HUES64 (cell line): Measurements from ENCODE around the gene RAMP3.

ENCODE experiments used
- H3K27ac ChIP-seq: 2 replicates; pipeline ENCODE4 v1.7.0; 2013; ENCODE audit warnings: low read depth, low read length, inconsistent platforms
- H3K27me3 ChIP-seq: 2 replicates; pipeline ENCODE4 v1.6.1; 2013; ENCODE audit warnings: mild to moderate bottlenecking, low read length; ENCODE audit not compliant: insufficient read depth
- H3K36me3 ChIP-seq: 2 replicates; pipeline ENCODE4 v1.6.1; 2013; ENCODE audit warnings: mild to moderate bottlenecking, low read length; ENCODE audit not compliant: insufficient read depth
- H3K4me1 ChIP-seq: 2 replicates; pipeline ENCODE4 v1.6.1; 2013; ENCODE audit warnings: mild to moderate bottlenecking, low read length, moderate library complexity; ENCODE audit not compliant: insufficient read depth
- H3K4me3 ChIP-seq: 2 replicates; pipeline ENCODE4 v1.5.1; 2013; ENCODE audit warnings: mild to moderate bottlenecking, low read length, moderate library complexity
- H3K9ac ChIP-seq: 2 replicates; pipeline ENCODE4 v1.6.1; 2013; ENCODE audit warnings: mild to moderate bottlenecking, low read depth, low read length
- H3K9me3 ChIP-seq: 2 replicates; pipeline ENCODE4 v1.6.1; 2013; ENCODE audit warnings: low read depth, low read length; ENCODE audit not compliant: insufficient read depth
- WGBS: fragments of 150-250, 120-280 bp; methylation state at CpG from one replicate; pipeline ENCODE4 v1.1.7; 2013; ENCODE audit warnings: missing lambda C conversion rate; 5-methylcytosine and 5-hydroxymethylcytosine counted together

The RAMP3 gene

DNA sequence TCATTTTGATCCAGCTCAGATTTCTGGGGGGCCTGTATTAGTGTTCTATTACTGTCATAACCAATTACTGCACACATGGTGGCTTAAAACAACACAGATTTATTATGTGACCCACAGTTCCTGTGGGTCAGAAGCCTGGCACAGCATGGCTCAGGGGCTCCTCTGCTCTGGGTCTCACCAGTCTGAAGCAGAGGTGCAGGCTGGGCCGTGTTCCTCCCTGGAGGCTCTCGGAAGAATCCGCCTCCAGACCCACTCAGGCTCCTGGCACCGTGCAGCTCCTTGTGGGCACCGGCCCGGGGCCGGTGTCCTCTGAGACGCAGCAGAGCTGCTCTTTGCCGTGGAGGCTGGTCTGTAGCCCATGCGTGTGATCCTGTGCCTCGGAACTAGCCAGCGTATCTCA is 61.5 kb downstream of the RAMP3 start:
- Histone ChIP-seq H3K36me3 (no peaks in the 10 kb centered on the region), H3K4me1 (no peaks in the 10 kb centered on the region), H3K27me3 (no peaks in the 10 kb centered on the region), H3K9ac (no peak overlapping the region), H3K4me3 (no peak overlapping the region), H3K27ac (no peak overlapping the region), H3K9me3 (no peaks in the 10 kb centered on the region)
- WGBS = 93% methylated on average over 12 of the region's 12 CpGs

GRCh38 chr7:45219801-45220435 is 62.3 kb downstream of the RAMP3 start:
- no peaks in the 10 kb centered on the region for H3K27me3 ChIP-seq
- H3K4me3 ChIP-seq = no peak overlapping the region
- WGBS = 78% methylated on average over 8 of the region's 8 CpGs

DNA sequence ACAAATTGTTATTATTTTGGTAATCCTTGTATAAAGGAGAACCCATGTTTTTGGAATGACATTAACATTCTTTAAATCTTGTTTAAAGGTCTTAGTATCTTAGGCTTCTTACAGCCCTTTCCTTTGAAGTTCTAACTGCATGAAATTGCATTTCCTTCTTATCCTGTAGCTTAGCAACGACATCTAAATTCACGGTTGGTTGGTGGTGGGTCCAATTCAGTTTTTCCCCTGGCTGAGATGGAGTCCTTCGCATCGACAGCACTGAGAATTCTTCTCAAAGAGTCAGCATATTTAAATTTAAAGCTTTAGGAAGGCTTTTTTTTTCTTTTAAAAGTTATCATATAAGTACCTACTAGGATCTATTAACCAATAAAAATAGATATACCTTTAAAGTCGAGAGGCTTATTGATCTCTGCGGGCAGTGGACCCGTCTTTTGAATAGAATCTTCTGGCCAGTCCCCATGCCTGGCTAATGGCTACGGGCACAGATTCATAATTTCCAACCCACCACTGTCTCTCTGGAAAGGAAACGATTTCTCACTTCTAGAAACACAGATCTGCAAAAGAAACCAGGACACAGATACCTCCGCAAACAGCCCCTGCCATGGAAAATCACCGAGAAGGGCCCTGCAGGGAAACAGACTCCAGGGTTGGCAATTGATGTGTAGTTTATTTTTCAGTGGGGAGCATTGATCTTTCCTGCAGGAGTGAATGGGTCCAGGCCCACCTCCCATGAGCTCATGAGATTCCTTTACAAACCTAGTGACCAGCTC is 63.4 kb downstream of the RAMP3 start:
- Histone ChIP-seq H3K27me3 (no peaks in the 10 kb centered on the region), H3K9ac (no peak overlapping the region), H3K36me3 (no peaks in the 10 kb centered on the region), H3K27ac (no peak overlapping the region), H3K4me3 (no peak overlapping the region), H3K4me1 (no peaks in the 10 kb centered on the region), H3K9me3 (no peaks in the 10 kb centered on the region)
- WGBS = 85% methylated on average over 9 of the region's 11 CpGs

More at GRCh38 chr7:45219801-45220435, 62.3 kb downstream of the RAMP3 start:
- Histone ChIP-seq H3K4me1 (no peaks in the 10 kb centered on the region), H3K9me3 (no peaks in the 10 kb centered on the region), H3K9ac (no peak overlapping the region), H3K27ac (no peak overlapping the region), H3K36me3 (no peaks in the 10 kb centered on the region)

GRCh38 chr7:45221896-45222604 is 64.5 kb downstream of the RAMP3 start:
- WGBS = 92% methylated on average over 7 of the region's 7 CpGs
- no peak overlapping the region for H3K4me3 ChIP-seq
- H3K9me3 ChIP-seq = no peaks in the 10 kb centered on the region
- H3K27me3 ChIP-seq = no peaks in the 10 kb centered on the region
- no peak overlapping the region for H3K27ac ChIP-seq
- no peak overlapping the region for H3K9ac ChIP-seq
- H3K4me1 ChIP-seq = no peaks in the 10 kb centered on the region
- H3K36me3 ChIP-seq = no peaks in the 10 kb centered on the region

DNA sequence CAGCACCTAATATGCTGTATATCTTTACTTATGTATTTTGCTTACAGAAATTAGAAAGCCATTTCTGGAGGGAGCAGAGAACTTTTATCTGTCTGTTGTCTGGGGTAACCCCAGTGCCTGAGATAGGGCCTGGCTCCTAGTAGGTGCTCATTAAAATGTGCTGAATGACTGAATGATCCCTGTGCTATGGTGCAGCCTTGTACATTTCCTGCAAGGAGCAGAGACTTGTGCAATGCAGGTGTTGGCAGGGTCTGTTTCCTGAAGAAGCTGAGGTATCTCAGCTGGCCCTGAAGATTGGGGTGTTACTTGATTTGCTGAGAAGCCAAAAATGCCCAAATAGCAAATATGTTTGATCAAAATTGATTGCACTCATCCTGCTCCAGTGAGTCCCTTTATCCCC is 65.5 kb downstream of the RAMP3 start:
- no peaks in the 10 kb centered on the region for H3K4me1 ChIP-seq
- H3K9me3 ChIP-seq = no peaks in the 10 kb centered on the region
- no peak overlapping the region for H3K27ac ChIP-seq
- no peak overlapping the region for H3K9ac ChIP-seq
- no peak overlapping the region for H3K4me3 ChIP-seq
- no peaks in the 10 kb centered on the region for H3K36me3 ChIP-seq
- no peaks in the 10 kb centered on the region for H3K27me3 ChIP-seq

DNA sequence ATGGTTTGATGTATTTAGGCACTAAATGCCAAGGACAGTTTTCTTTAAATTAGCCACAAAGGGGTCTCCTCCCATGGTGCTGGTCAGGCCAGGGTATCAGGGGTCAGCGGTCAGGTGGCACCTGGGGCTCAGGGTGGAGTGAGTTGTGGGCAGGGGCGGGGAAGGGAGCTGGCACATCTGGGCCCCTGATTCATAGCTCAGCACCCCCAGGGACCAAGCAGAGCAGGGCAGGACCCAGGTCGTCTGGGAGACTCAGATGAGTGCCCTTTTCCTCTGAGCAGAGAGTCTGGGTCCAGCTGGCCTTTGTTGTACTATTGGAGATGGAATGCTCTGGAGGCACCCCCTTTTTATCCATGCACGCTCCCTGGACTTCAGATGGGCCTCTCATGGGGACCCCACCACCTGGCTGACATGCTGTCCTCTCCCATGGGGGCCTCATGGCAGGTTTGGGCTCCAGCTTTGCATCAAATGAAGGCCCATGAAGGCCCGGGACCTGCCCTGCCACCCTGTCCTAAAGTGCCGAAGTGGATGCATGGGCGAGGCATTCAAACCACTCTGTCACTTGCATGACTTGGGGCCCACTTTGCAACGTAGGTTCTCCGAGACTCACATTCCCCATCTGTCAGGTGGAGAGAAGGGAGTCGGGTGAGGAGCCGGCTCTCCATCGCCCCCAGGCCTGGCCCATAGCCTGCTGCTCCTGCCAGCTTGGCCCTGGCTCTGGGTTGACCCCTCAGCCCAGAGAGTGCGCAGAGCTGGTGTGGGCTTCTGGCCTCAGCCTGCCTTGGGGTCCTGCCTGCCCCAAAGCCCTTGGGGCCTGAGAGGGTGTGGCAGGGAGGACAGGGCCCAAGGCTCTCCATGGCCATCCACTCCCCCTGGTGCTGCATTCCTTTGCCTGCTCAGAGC is 66.4 kb downstream of the RAMP3 start:
- H3K27me3 ChIP-seq = no peaks in the 10 kb centered on the region
- 92% methylated on average over 13 of the region's 13 CpGs for WGBS
- no peak overlapping the region for H3K27ac ChIP-seq
- no peak overlapping the region for H3K9ac ChIP-seq
- H3K36me3 ChIP-seq = no peaks in the 10 kb centered on the region
- no peaks in the 10 kb centered on the region for H3K4me1 ChIP-seq
- no peaks in the 10 kb centered on the region for H3K9me3 ChIP-seq
- no peak overlapping the region for H3K4me3 ChIP-seq

GRCh38 chr7:45224832-45225231 is 67.2 kb downstream of the RAMP3 start:
- H3K9ac ChIP-seq = no peak overlapping the region

GRCh38 chr7:45225311-45225947 is 67.8 kb downstream of the RAMP3 start:
- Histone ChIP-seq H3K9ac (no peak overlapping the region), H3K4me1 (no peaks in the 10 kb centered on the region), H3K27me3 (no peaks in the 10 kb centered on the region), H3K9me3 (no peaks in the 10 kb centered on the region), H3K36me3 (no peaks in the 10 kb centered on the region), H3K27ac (no peak overlapping the region), H3K4me3 (no peak overlapping the region)
- 77% methylated on average over 9 of the region's 9 CpGs for WGBS

More at GRCh38 chr7:45224832-45225231, 67.2 kb downstream of the RAMP3 start:
- whole genome bisulfite sequencing = 36% methylated on average over 3 of the region's 3 CpGs
- no peaks in the 10 kb centered on the region for H3K27me3 ChIP-seq
- H3K4me1 ChIP-seq = no peaks in the 10 kb centered on the region
- no peaks in the 10 kb centered on the region for H3K36me3 ChIP-seq
- no peaks in the 10 kb centered on the region for H3K9me3 ChIP-seq
- no peak overlapping the region for H3K4me3 ChIP-seq
- H3K27ac ChIP-seq = no peak overlapping the region

DNA sequence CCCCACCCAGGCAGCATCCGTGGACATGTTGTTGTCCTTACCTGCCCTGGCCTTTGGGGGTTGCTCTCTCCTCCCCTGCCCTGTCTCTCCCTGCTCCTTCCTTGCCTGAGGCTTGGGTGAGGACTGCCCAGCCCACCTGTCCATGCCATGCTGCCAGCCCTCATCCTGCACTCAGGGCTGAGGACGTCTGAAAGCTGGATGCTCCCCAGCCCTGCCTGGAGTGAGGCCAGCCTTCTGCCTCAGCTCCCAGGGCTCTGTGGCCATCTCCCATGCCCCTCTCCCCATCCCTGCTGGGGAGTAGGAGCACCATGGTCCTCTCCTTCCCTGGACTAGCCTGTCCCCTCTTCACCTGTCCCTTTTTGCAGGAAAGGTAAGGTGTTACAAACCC is 68.4 kb downstream of the RAMP3 start:
- H3K27me3 ChIP-seq = no peaks in the 10 kb centered on the region
- H3K4me3 ChIP-seq = no peak overlapping the region
- no peaks in the 10 kb centered on the region for H3K36me3 ChIP-seq
- 75% methylated on average over 2 of the region's 2 CpGs for WGBS
- H3K9ac ChIP-seq = no peak overlapping the region
- H3K27ac ChIP-seq = no peak overlapping the region
- no peaks in the 10 kb centered on the region for H3K9me3 ChIP-seq
- H3K4me1 ChIP-seq = no peaks in the 10 kb centered on the region

DNA sequence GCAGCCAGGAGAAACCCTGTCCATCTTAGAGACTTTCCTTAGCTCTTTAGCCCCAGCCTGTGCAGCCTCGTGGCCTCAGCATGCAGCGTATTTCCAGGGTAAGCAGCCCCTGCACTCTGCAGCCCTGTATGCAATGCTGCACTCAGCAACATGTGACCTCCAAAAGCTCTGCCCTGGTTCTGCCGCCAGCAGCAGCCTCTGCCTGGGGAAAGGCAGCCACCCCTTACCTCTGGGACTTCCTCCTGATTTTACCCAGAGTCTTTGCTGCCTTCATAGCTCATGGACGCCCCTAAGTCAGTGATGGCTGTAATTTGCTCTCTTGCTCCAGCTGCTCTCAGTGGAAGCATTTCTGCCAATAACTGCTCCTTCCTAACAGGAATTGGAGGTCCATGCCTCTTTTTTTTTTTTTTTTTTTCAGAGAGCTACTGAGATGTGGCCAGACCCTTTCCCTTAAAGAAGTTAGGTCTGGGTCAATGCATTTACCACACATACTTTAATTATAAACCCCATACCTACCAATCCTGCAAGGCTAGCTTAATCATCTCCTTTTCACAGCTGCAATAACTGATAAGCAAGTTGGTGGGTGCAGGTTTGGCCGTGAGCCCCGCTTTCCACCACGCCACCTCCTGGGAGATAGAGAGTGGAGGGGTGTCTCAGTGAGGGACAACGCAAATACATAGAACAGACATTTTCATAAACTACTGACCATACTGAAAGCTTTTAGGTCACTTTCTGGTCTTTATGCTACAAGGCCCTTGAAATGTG is 71.7 kb downstream of the RAMP3 start:
- H3K9ac ChIP-seq = no peak overlapping the region
- no peaks in the 10 kb centered on the region for H3K36me3 ChIP-seq
- H3K9me3 ChIP-seq = no peaks in the 10 kb centered on the region
- H3K4me1 ChIP-seq = no peaks in the 10 kb centered on the region
- H3K27me3 ChIP-seq = peaks cover under 1% of the 10 kb centered on the region; the same call in 1 of the 2 replicates
- WGBS = 89% methylated on average over 5 of the region's 8 CpGs
- H3K4me3 ChIP-seq = no peak overlapping the region
- no peak overlapping the region for H3K27ac ChIP-seq
